Endothelial cell (in vitro differentiated cells): Measurements from ENCODE around the gene CUX1. TPM values are rescaled to one million over a fixed set of nuclear protein-coding genes. Genes with fewer than 3 reads are reported as not detected.
"Not testable (repeated sequence)": the region's sequence is repeated elsewhere in the genome, so short reads cannot be mapped to it uniquely, and the experiment has no call there.

Source experiments
- DNase-seq: peaks from one replicate; pipeline ENCODE4 v3.0.0; 2021; ENCODE audit warnings: low spot score
- H3K27ac Mint-ChIP-seq: one replicate; pipeline ENCODE4 v1.8.0; 2021; ENCODE audit warnings: mixed read lengths, inconsistent platforms; ENCODE audit not compliant: unreplicated experiment
- H3K27me3 Mint-ChIP-seq: one replicate; pipeline ENCODE4 v1.8.0; 2021; ENCODE audit warnings: mild to moderate bottlenecking, moderate library complexity, mixed read lengths, inconsistent platforms; ENCODE audit not compliant: unreplicated experiment
- H3K36me3 Mint-ChIP-seq: one replicate; pipeline ENCODE4 v1.8.0; 2021; ENCODE audit warnings: mild to moderate bottlenecking, low read depth, mixed read lengths, inconsistent platforms; ENCODE audit not compliant: unreplicated experiment
- H3K4me1 Mint-ChIP-seq: one replicate; pipeline ENCODE4 v1.8.0; 2021; ENCODE audit warnings: mild to moderate bottlenecking, mixed read lengths, inconsistent platforms; ENCODE audit not compliant: unreplicated experiment
- H3K4me3 Mint-ChIP-seq: one replicate; pipeline ENCODE4 v1.8.0; 2021; ENCODE audit warnings: mild to moderate bottlenecking, mixed read lengths, inconsistent platforms; ENCODE audit not compliant: unreplicated experiment
- H3K9me3 Mint-ChIP-seq: one replicate; pipeline ENCODE4 v1.8.0; 2021; ENCODE audit warnings: mixed read lengths, inconsistent platforms; ENCODE audit not compliant: unreplicated experiment
- total RNA-seq: library from RNA; stranded (reverse); fragmentation: NEBNext Ultra II Directional; extraction: Animal tissue kit (Norgen Biotek cat#: 25700); gene quantifications from one replicate; pipeline ENCODE4 v1.2.1, GENCODE V29; 2021; ENCODE audit not compliant: unreplicated experiment
- TF ChIP-seq, protein P1 (sequence below): fragments of 200-600 bp; sonication (generic); IDR thresholded peaks from one replicate; pipeline ENCODE4 v1.5.0; 2021; ENCODE audit warnings: antibody characterized with exemption; ENCODE audit not compliant: unreplicated experiment

CUX1 gene
- total RNA-seq, 1 donor from 2014 or later: 43.7 TPM

DNA sequence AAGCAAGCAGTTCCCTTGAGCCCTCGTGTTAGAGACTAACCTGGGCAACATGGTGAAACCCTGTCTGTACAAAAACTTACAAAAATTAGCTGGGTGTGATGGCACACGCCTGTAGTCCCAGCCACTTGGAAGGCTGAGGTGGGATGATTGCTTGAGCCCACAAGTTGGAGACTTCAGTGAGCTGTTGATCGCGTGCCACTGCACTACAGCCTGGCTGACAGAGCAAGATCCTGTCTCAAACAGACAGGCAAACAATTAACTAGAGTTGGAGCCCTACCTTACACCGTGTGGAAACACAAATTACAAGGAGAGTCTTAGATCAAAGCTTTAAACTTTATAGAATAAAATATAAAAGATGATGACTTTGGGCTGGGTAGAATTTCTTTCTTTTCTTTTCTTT, 219.5 kb downstream of the CUX1 start:
- H3K9me3 Mint-ChIP-seq: no peaks in the 10 kb centered on the region
- no peak overlapping the region for H3K27ac Mint-ChIP-seq
- DNase-seq: no peak
- H3K27me3 Mint-ChIP-seq: peaks cover 2% of the 10 kb centered on the region
- TF ChIP-seq, protein P1, sequence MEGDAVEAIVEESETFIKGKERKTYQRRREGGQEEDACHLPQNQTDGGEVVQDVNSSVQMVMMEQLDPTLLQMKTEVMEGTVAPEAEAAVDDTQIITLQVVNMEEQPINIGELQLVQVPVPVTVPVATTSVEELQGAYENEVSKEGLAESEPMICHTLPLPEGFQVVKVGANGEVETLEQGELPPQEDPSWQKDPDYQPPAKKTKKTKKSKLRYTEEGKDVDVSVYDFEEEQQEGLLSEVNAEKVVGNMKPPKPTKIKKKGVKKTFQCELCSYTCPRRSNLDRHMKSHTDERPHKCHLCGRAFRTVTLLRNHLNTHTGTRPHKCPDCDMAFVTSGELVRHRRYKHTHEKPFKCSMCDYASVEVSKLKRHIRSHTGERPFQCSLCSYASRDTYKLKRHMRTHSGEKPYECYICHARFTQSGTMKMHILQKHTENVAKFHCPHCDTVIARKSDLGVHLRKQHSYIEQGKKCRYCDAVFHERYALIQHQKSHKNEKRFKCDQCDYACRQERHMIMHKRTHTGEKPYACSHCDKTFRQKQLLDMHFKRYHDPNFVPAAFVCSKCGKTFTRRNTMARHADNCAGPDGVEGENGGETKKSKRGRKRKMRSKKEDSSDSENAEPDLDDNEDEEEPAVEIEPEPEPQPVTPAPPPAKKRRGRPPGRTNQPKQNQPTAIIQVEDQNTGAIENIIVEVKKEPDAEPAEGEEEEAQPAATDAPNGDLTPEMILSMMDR: no peak
- no peaks in the 10 kb centered on the region for H3K4me1 Mint-ChIP-seq
- H3K4me3 Mint-ChIP-seq: no peak overlapping the region
- peaks cover 5% of the 10 kb centered on the region for H3K36me3 Mint-ChIP-seq

DNA sequence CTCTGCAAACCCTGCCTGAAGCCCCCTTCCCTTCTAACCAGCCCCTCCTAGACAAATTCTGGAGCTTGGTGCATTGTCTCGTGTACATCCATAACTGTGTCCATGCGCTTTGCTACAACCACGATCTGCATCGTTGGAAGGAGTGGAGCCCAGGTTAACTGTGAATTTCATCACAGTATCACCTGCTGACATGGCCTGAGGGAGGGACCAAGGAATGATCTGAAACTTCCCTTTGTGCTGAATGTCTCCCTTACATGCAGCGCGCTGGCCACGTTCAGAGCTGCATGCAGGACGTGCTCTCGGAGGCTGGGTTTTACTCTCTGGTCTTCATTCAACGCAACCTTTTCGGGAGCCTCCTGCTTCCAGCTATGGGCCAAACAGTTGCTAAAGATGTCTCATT, 222.3 kb downstream of the CUX1 start:
- peak overlapping the region; percentile 1 for H3K4me3 Mint-ChIP-seq
- H3K4me1 Mint-ChIP-seq: peaks cover 2% of the 10 kb centered on the region
- H3K9me3 Mint-ChIP-seq: no peaks in the 10 kb centered on the region
- H3K36me3 Mint-ChIP-seq: peaks cover 5% of the 10 kb centered on the region
- TF ChIP-seq, protein P1: no peak
- DNase-seq: no peak
- no peak overlapping the region for H3K27ac Mint-ChIP-seq
- H3K27me3 Mint-ChIP-seq: peaks cover 2% of the 10 kb centered on the region

DNA sequence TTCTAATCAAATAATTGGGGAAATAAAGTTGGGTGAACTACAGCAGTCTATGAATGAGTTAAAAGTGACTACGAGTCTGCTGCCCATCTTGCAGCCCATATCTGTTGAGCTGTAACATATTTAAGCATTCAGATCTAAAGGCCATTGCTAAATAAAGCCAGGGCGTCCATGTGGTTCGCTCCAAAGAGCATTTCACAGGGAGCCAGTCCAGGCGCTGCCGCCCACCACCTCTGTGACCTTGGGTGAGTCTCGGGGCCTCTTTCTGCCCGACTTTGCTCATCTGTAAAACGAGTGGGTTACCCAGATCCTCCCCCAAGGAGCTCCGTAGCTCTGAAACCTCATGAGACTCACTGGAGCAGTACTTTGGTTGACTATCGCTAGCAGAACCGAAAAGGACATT, 223.1 kb downstream of the CUX1 start:
- peaks cover 2% of the 10 kb centered on the region for H3K4me1 Mint-ChIP-seq
- no peak overlapping the region for H3K4me3 Mint-ChIP-seq
- peaks cover 5% of the 10 kb centered on the region for H3K36me3 Mint-ChIP-seq
- peaks cover 2% of the 10 kb centered on the region for H3K27me3 Mint-ChIP-seq
- no peak overlapping the region for H3K27ac Mint-ChIP-seq
- TF ChIP-seq, protein P1: no peak
- no peak for DNase-seq
- no peaks in the 10 kb centered on the region for H3K9me3 Mint-ChIP-seq

DNA sequence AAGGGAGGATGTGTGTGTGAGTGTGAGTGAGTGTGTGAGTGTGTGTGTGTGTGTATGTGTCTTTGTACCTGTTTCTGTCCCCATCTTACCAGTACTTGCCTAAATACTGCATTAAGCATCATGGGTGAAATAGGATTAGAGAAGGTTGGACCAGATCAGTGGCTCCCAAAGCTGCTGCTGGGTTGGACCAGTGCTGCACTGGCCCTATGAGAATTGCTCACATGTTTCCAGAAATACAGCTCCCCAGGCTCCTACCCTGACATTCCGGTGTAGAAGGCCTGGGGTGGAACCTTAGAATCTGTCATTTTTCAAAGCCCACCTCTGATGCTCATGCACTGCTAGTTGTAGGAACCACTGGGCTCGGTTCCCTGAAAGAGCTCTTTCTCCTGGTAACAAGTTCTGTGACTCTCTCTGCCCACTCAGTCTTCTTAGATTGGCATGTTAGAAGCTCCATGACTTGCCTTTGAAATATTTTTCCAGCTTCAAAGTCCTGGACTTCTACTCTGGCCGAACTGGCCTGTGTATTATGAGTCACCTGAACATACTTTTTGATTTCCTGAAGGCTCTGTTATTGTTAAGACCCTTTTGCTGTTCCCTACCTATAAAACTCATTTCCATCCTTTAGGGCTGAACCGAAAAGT, 224.7 kb downstream of the CUX1 start:
- H3K27ac Mint-ChIP-seq: peak overlapping the region; percentile 53
- peaks cover 5% of the 10 kb centered on the region for H3K36me3 Mint-ChIP-seq
- peaks cover 3% of the 10 kb centered on the region for H3K27me3 Mint-ChIP-seq
- peaks cover 2% of the 10 kb centered on the region for H3K4me1 Mint-ChIP-seq
- no peak overlapping the region for H3K4me3 Mint-ChIP-seq
- DNase-seq: no peak
- no peaks in the 10 kb centered on the region for H3K9me3 Mint-ChIP-seq
- TF ChIP-seq, protein P1: no peak

DNA sequence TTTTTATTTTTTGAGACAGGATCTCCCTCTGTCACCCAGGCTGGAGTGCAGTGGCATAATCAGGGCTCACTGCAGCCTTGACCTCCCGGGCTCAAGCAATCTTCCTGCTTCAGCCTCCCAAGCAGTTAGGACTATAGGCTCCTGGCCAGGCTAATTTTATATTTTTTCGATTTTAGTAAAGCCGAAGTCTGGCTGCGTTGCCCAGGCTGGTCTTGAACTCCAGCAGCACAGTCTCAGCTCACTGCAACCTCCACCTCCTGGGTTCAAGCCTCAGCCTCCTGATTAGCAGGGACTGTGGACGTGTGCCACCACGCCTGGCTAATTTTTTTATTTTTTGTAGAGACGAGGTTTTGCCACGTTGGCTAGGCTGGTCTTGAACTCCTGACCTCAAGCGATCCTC, 225.4 kb downstream of the CUX1 start:
- H3K9me3 Mint-ChIP-seq, H3K4me1 Mint-ChIP-seq: not testable (repeated sequence)

More for the DNA sequence above, 225.4 kb downstream of the CUX1 start:
- H3K27me3 Mint-ChIP-seq, H3K27ac Mint-ChIP-seq, H3K36me3 Mint-ChIP-seq, H3K4me3 Mint-ChIP-seq, DNase-seq: not testable (repeated sequence)
